ENCODE measurements around the gene ATPAF2. TPM values are rescaled to one million over a fixed set of nuclear protein-coding genes. Genes with fewer than 3 reads are reported as not detected.

The ATPAF2 gene
- polyA plus RNA-seq, 2 of the 4 experiments (the other 2 are of a cell fraction): 20.0 to 21.4 TPM

DNA sequence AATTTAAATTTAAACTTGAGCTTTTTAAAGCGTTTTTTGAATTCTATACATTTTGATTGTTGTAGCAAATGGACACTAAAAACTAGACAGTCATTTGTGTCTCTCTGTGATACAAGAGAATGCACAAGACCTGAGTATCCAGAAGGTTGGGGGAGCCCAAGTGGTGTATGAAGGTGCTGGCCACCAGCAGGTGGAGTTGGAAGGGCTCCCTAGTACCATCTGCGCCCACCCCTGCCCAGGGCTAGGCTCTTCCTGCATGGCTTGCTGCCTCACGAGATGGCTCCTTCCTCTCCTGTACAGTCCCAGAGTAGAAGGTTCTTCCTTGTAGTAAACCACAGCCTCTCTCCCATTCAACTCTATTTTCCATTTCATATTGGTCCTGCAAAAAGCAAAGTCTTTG is 17.2 kb upstream of the ATPAF2 start:
- DNase-seq (ENCODE audit: low read depth in 1 of 2, low spot score in 1 of 2) (no peak), ATAC-seq (peak; percentile 54 to 72; a peak in 4 of 6 replicates), FAIRE-seq (no peak)
- ChIA-PET POLR2A (no interaction called here), CTCF (interaction anchor here (0.9 to 1.5 kb wide), 2 partner anchors 86 to 165 kb away, joined by 3 to 4 read pairs; no protein-coding TSS in a partner anchor)
- no peaks in the 10 kb centered on the region for H3K4me1 ChIP-seq
- no peaks in the 10 kb centered on the region for H3K9me3 ChIP-seq
- H3K27ac ChIP-seq: no peak overlapping the region
- H3K4me2 ChIP-seq: no peak overlapping the region
- H3K4me3 ChIP-seq: no peak overlapping the region
- TF ChIP-seq NR3C1 (IDR thresholded peaks at IDR 0.05) (no peak), HOXA7 (CRISPR knock-in tag; IDR thresholded peaks at IDR 0.05) (no peak), ZC3H11A (IDR thresholded peaks at IDR 0.05) (no peak), HOXB13 (CRISPR knock-in tag; IDR thresholded peaks at IDR 0.05; ENCODE audit: low read depth) (no peak), MYC (IDR thresholded peaks at IDR 0.05; ENCODE audit: borderline replicate concordance, low read length) (no peak), TFCP2L1 (CRISPR knock-in tag; IDR thresholded peaks at IDR 0.05) (no peak), FOSL2 (IDR thresholded peaks at IDR 0.05) (no peak), FOSL2 (CRISPR knock-in tag; IDR thresholded peaks at IDR 0.05) (no peak), PHF8 (IDR thresholded peaks at IDR 0.05; ENCODE audit: borderline replicate concordance, low read depth) (no peak)
- TF ChIP-seq, protein P1, sequence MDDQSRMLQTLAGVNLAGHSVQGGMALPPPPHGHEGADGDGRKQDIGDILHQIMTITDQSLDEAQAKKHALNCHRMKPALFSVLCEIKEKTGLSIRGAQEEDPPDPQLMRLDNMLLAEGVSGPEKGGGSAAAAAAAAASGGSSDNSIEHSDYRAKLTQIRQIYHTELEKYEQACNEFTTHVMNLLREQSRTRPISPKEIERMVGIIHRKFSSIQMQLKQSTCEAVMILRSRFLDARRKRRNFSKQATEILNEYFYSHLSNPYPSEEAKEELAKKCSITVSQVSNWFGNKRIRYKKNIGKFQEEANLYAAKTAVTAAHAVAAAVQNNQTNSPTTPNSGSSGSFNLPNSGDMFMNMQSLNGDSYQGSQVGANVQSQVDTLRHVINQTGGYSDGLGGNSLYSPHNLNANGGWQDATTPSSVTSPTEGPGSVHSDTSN (IDR thresholded peaks at IDR 0.05): no peak
- WGBS (ENCODE audit: missing lambda C conversion rate): 96% methylated on average over 3 of the region's 3 CpGs

DNA sequence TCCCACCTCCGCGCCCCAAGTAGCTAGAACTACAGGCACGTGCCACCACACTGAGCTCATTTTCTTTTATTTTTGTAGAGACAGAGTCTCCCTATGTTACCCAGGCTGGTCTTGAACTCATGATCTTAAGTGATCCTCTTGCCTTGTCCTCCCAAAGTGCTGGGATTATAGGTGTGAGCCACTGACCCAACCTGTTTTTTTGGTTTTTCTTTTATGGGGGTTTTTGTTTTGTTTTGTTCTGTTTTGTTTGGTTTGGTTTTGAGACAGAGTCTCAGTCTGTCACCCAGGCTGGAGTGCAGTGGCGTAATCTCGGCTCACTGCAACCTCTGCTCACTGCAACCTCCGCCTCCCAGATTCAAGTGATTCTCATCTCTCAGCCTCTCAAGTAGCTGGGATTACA is 16.6 kb upstream of the ATPAF2 start:
- FAIRE-seq (no peak), ATAC-seq (no peak), DNase-seq (ENCODE audit: low read depth in 1 of 2, low spot score in 1 of 2) (no peak)
- TF ChIP-seq, protein P2, sequence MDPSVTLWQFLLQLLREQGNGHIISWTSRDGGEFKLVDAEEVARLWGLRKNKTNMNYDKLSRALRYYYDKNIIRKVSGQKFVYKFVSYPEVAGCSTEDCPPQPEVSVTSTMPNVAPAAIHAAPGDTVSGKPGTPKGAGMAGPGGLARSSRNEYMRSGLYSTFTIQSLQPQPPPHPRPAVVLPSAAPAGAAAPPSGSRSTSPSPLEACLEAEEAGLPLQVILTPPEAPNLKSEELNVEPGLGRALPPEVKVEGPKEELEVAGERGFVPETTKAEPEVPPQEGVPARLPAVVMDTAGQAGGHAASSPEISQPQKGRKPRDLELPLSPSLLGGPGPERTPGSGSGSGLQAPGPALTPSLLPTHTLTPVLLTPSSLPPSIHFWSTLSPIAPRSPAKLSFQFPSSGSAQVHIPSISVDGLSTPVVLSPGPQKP (IDR thresholded peaks at IDR 0.05; ENCODE audit: low read depth, low read length): no peak
- no peak for TF ChIP-seq FOSB (CRISPR knock-in tag; IDR thresholded peaks at IDR 0.05)
- TF ChIP-seq ZFP36 (IDR thresholded peaks at IDR 0.05; ENCODE audit: borderline replicate concordance, partially characterized antibody): no peak
- H3K4me1 ChIP-seq: no peaks in the 10 kb centered on the region
- ChIA-PET POLR2A (no interaction called here), CTCF (interaction anchor here (1.5 kb wide), 1 partner anchor 87 kb away, joined by 4 read pairs; no protein-coding TSS in a partner anchor)
- WGBS (ENCODE audit: missing lambda C conversion rate): 92% methylated on average over 6 of the region's 6 CpGs
- H3K27ac ChIP-seq: no peak overlapping the region
- H3K9me3 ChIP-seq: no peaks in the 10 kb centered on the region
- H3K4me2 ChIP-seq: no peak overlapping the region
- no peak overlapping the region for H3K4me3 ChIP-seq

DNA sequence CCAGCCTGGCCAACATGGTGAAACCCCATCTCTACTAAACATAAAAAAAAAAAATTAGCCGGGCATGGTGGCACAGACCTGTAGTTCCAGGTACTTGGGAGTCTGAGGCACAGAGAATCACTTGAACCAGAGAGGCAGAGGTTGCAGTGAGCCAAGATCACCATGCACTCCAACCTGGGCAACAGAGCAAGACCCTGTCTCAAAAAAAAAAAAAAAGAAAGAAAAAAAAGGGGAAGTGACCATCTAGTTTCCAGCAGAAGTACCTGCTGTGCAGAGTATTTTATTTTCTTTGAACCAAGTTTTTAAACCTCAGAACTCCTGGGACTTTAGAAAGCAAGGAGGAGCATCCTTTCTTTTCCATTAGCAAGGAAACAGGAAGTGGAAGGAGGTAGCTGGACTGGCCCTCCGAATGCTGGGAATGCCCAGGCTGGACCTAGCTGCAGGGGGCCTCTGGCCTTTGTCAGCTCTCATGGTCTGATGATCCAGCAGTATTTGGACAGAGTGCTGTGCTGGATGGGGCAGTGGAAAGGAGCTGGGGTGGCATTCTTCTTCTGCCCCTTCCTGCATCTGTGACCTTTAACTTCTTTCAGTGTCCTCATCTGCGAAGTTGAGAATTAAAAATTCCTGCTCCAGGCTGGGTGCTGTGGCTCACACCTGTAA is 6.9 kb upstream of the ATPAF2 start:
- 85% methylated on average over 3 of the region's 3 CpGs for WGBS (ENCODE audit: missing lambda C conversion rate)
- FAIRE-seq (no peak), DNase-seq (ENCODE audit: low read depth in 1 of 2, low spot score in 1 of 2) (no peak), ATAC-seq (no peak)
- H3K4me3 ChIP-seq: no peak overlapping the region
- peaks cover 14% of the 10 kb centered on the region for H3K4me1 ChIP-seq
- no peaks in the 10 kb centered on the region for H3K9me3 ChIP-seq
- H3K27ac ChIP-seq: no peak overlapping the region
- no peak overlapping the region for H3K4me2 ChIP-seq
- POLR2A ChIA-PET: no interaction called here
- no peak for TF ChIP-seq KDM5A (IDR thresholded peaks at IDR 0.05)
- TF ChIP-seq, protein P3, sequence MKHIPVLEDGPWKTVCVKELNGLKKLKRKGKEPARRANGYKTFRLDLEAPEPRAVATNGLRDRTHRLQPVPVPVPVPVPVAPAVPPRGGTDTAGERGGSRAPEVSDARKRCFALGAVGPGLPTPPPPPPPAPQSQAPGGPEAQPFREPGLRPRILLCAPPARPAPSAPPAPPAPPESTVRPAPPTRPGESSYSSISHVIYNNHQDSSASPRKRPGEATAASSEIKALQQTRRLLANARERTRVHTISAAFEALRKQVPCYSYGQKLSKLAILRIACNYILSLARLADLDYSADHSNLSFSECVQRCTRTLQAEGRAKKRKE (CRISPR knock-in tag; IDR thresholded peaks at IDR 0.05; ENCODE audit: low read depth): no peak
- TF ChIP-seq, protein P4, sequence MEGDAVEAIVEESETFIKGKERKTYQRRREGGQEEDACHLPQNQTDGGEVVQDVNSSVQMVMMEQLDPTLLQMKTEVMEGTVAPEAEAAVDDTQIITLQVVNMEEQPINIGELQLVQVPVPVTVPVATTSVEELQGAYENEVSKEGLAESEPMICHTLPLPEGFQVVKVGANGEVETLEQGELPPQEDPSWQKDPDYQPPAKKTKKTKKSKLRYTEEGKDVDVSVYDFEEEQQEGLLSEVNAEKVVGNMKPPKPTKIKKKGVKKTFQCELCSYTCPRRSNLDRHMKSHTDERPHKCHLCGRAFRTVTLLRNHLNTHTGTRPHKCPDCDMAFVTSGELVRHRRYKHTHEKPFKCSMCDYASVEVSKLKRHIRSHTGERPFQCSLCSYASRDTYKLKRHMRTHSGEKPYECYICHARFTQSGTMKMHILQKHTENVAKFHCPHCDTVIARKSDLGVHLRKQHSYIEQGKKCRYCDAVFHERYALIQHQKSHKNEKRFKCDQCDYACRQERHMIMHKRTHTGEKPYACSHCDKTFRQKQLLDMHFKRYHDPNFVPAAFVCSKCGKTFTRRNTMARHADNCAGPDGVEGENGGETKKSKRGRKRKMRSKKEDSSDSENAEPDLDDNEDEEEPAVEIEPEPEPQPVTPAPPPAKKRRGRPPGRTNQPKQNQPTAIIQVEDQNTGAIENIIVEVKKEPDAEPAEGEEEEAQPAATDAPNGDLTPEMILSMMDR (IDR thresholded peaks at IDR 0.05): no peak
- TF ChIP-seq HEYL (CRISPR knock-in tag; IDR thresholded peaks at IDR 0.05): no peak
- TF ChIP-seq GATA3 (IDR thresholded peaks at IDR 0.05; ENCODE audit: borderline replicate concordance): no peak
- TF ChIP-seq MYC (IDR thresholded peaks at IDR 0.05; ENCODE audit: borderline replicate concordance, low read length): no peak
- TF ChIP-seq, protein P5, sequence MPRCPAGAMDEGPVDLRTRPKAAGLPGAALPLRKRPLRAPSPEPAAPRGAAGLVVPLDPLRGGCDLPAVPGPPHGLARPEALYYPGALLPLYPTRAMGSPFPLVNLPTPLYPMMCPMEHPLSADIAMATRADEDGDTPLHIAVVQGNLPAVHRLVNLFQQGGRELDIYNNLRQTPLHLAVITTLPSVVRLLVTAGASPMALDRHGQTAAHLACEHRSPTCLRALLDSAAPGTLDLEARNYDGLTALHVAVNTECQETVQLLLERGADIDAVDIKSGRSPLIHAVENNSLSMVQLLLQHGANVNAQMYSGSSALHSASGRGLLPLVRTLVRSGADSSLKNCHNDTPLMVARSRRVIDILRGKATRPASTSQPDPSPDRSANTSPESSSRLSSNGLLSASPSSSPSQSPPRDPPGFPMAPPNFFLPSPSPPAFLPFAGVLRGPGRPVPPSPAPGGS (IDR thresholded peaks at IDR 0.05): no peak
- TF ChIP-seq, protein P6, sequence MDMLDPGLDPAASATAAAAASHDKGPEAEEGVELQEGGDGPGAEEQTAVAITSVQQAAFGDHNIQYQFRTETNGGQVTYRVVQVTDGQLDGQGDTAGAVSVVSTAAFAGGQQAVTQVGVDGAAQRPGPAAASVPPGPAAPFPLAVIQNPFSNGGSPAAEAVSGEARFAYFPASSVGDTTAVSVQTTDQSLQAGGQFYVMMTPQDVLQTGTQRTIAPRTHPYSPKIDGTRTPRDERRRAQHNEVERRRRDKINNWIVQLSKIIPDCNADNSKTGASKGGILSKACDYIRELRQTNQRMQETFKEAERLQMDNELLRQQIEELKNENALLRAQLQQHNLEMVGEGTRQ (IDR thresholded peaks at IDR 0.05): no peak
- no peak for TF ChIP-seq HOXB13 (CRISPR knock-in tag; IDR thresholded peaks at IDR 0.05; ENCODE audit: low read depth)
- no peak for TF ChIP-seq RFX5 (IDR thresholded peaks at IDR 0.05)
- TF ChIP-seq, protein P7, sequence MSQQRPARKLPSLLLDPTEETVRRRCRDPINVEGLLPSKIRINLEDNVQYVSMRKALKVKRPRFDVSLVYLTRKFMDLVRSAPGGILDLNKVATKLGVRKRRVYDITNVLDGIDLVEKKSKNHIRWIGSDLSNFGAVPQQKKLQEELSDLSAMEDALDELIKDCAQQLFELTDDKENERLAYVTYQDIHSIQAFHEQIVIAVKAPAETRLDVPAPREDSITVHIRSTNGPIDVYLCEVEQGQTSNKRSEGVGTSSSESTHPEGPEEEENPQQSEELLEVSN (IDR thresholded peaks at IDR 0.05; ENCODE audit: borderline replicate concordance, low read depth): no peak
- TF ChIP-seq RNF2 (IDR thresholded peaks at IDR 0.05; ENCODE audit: borderline replicate concordance, low read depth): no peak
- CTCF ChIA-PET: interaction anchor here (0.6 to 1.6 kb wide), 7 partner anchors 12 to 733 kb away, joined by 3 to 9 read pairs (median 4); no protein-coding TSS in a partner anchor
